Measurements from ENCODE around the gene LGALS7B. TPM values are rescaled to one million over a fixed set of nuclear protein-coding genes. Genes with fewer than 3 reads are reported as not detected.

The LGALS7B gene
- total and polyA plus RNA-seq, 2 donors (not counting 1 experiment from before 2014, with no cell fraction given): not detected

GRCh38 chr19:38838208-38838985 is 49.4 kb downstream of the LGALS7B start:
- Histone ChIP-seq H2AFZ (ENCODE audit: insufficient read depth, low read depth, low read length, poor library complexity, severe bottlenecking) (no peak overlapping the region), H3K9ac (ENCODE audit: low read length) (no peak overlapping the region), H3K9me3 (ENCODE audit: control extremely low read depth in 1 of 3, control insufficient read depth in 2 of 3, insufficient read depth in 1 of 3, low read length in 2 of 3) (no peaks in the 10 kb centered on the region), H3K27ac (ENCODE audit: low read length in 2 of 2) (no peak overlapping the region), H3K36me3 (replicated peaks in 1 of 2; ENCODE audit: control extremely low read depth in 1 of 2, control insufficient read depth in 1 of 2, extremely low read depth in 1 of 2, insufficient read depth in 2 of 2, low read length in 1 of 2) (peaks cover 13 to 74% of the 10 kb centered on the region in 2 experiments), H3K4me2 (replicated peaks; ENCODE audit: low read depth, low read length, poor library complexity, severe bottlenecking) (no peak overlapping the region), H4K20me1 (ENCODE audit: control insufficient read depth, insufficient read depth, low read length, poor library complexity, severe bottlenecking) (peaks cover 70% of the 10 kb centered on the region), H3K4me1 (ENCODE audit: control insufficient read depth in 2 of 2, insufficient read depth in 2 of 2, low read length in 2 of 2) (peaks cover 25% of the 10 kb centered on the region in 2 donors), H3K27me3 (replicated peaks in 1 of 4; ENCODE audit: control extremely low read depth in 1 of 4, control insufficient read depth in 3 of 4, insufficient read depth in 4 of 4, low read length in 3 of 4) (no peaks in the 10 kb centered on the region), H3K4me3 (ENCODE audit: control extremely low read depth in 1 of 5, extremely low read depth in 1 of 5, insufficient read depth in 1 of 5, low read depth in 2 of 5, low read length in 4 of 5) (no peak overlapping the region), H3K79me2 (ENCODE audit: control insufficient read depth, insufficient read depth, low read length) (peaks cover 40% of the 10 kb centered on the region)
- 92% methylated on average over 9 of the region's 19 CpGs for WGBS (ENCODE audit: insufficient coverage)
- Mint-ChIP-seq H3K27ac (peak overlapping the region; percentile 46), H3K4me1 (peaks cover 27% of the 10 kb centered on the region), H3K4me3 (no peak overlapping the region), H3K9me3 (ENCODE audit: insufficient read depth) (no peaks in the 10 kb centered on the region), H3K27me3 (no peaks in the 10 kb centered on the region)
- no peak for ATAC-seq (ENCODE audit: low read depth)
- intact Hi-C loops (cut with micrococcal nuclease): no loop called here
- no peak for DNase-seq
- TF ChIP-seq EZH2 (IDR thresholded peaks at IDR 0.05; ENCODE audit: borderline replicate concordance, insufficient read depth, low read depth, low read length, poor library complexity, severe bottlenecking): no peak
- TF ChIP-seq CTCF (IDR thresholded peaks at IDR 0.05): no peak
- ChIA-PET POLR2A (interaction anchor here (0.6 to 1.4 kb wide), 2 partner anchors 9 to 11 kb away, joined by 3 to 4 read pairs; no protein-coding TSS in a partner anchor), CTCF (interaction anchor here (1.1 to 1.3 kb wide), 2 partner anchors 31 to 48 kb away, joined by 4 to 6 read pairs; no protein-coding TSS in a partner anchor)

Measured in B cell (primary cell).